SK-N-MC (cell line): ENCODE results near the gene MUCL1.

Experiments
- EZH2 ChIP-seq: fragments of 200-600 bp; sonication (generic); IDR thresholded peaks from one replicate; pipeline ENCODE4 v1.6.1; 2017; ENCODE audit warnings: antibody characterized with exemption
- POLR2AphosphoS5 ChIP-seq: IDR thresholded peaks from 2 replicates; pipeline ENCODE4 v1.6.1; 2012; ENCODE audit warnings: mild to moderate bottlenecking, low read depth, low read length, borderline replicate concordance

- TF ChIP-seq EZH2 (no peak), POLR2AphosphoS5 (no peak)
Observed at GRCh38 chr12:54868690-54869089, 14.4 kb downstream of the MUCL1 start.
